HG03108 (cell line): ENCODE data around the gene NEK6.
A peak's percentile ranks its signal among the peaks of the same experiment; 100 is the strongest.
"Not testable (repeated sequence)": the region's sequence is repeated elsewhere in the genome, so short reads cannot be mapped to it uniquely, and the experiment has no call there.

ENCODE experiments used
- ATAC-seq: cut with Tn5 transposase; IDR thresholded peaks from one replicate; pipeline ENCODE4 v1.9.1; 2021; ENCODE audit warnings: moderate library complexity; ENCODE audit not compliant: unreplicated experiment

NEK6 gene

DNA sequence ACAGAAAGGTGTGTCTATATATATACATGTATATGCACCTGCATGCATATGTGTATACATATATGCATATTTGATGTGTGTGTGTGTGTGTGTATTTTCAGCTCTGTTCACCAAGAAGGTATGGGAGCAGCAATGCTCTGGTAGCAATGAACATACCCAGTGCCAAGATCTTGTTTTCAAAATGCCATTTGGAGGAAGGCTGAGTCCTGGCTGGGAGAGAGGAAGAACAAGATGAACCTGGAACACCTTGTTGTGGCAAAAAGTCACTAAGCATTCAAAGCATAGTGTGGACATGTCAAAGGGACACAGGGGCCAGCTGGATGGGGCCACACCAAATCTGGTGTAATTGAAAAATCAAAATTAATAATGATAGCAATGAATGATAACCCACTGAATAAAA, 31.8 kb upstream of the NEK6 start:
- ATAC-seq, result no peak

DNA sequence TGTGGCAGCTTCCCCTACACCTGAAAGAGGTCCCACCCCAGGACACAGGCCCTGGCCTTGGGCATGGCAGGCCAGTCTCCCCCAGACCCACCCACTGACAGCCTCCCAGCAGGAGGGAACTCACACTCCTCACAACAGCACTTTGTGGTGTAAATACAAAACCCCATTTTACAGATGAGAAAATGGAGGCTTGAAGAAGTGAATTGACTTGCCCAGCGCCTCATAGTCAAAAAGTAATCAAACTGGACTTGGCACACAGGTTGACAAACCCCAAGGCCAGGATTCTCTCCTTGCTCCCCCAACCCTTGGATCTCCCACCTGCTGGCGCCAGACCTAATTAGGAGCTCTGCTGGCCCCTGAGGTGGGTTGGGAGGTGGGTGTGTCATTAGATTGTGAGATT, 29.2 kb upstream of the NEK6 start:
- ATAC-seq, result no peak

DNA sequence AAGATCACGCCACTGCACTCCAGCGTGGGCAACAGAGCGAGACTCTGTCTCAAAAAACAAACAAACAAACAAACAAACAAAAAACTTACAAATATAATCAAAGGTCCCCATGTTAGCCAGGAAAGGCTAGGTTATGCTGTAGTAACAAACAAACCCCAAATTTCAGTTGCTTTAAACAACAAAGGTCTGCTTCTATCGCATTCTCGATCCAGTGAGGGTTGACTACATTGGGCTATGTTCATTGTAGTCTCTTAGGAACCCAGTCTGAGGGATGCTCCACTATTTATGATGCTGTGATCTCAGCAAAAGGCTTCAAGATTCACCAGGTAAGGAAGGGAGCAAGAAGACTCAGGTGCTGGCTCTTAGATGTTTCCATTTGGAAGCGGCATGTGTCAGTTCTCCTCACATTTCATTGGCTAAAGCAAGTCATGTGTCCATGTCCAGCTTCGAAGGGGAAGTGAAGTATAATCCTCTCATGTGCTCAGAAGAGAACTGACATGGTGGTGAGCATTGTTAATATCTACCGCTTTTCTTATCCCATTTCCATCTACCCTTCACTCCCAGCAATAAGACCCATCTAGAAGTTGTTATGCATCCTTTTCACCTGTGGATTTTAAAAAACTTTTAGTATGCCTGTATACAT, 26.5 kb upstream of the NEK6 start:
- ATAC-seq, result no peak

DNA sequence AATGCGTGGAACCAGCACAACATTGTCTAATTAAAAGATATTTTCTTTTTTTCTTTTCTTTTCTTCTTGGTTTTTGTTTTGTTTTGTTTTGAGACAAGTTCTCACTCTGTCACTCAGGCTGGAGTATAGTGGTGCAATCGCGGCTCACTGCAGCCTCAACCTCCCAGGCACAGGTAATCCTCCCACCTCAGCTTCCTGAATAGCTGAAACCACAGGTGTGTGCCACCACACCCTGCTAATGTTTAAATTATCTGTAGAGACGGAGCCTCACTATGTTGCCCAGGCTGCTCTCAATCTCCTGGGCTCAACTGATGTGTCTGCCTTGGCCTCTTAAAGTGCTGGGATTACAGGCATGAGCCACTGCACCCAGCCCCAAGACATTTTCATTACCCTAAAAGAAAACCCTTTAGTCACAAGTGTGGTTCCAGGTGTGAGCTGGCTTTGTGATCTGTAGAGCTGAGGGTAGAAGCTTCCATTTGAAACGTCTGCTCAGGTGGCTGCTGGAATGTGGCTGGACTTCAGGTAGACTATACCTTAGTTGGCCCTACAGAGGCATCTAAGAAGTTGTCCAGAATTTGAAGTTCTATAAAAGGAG, 19.1 kb upstream of the NEK6 start:
- ATAC-seq, result no peak

DNA sequence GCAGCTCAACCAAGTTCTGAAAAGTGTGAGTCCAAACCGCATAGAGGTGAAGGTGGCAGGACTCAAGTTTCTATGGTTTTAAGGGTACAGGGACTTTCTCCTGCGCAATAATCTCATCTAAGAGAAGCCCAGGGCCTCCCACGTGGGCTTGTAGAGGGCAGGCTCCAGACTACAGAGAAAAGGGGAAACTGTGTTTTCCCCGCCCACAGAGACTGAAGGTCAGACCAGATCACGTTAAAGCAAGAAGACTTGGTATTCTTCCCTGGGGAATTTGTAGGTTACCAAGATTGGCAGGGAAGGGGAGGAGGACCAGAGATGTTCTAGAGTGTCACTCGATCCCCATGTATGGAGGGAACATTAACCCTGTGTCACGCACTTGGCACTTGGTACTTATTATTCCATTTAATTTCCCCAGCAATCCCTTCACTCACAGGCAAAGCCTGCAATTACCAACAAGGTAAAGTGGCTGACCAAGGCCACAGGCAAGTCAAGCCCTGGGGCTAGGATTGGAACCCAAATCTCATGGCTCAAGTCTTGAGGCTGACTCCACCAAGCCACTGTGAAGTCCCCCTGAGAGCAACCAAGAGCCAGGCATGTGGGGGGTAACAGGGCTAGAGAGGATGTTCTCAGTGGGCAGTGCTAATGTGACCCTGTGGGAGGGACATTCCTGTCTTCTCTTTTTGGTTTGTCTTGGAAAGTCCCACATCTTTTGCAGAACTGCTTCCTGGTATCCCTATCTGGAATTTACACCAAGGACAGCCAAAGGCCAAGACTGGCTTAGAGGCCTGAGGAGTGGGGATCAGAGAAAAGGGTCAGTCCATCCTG, 18.3 kb upstream of the NEK6 start:
- ATAC-seq, result peak; percentile 59

DNA sequence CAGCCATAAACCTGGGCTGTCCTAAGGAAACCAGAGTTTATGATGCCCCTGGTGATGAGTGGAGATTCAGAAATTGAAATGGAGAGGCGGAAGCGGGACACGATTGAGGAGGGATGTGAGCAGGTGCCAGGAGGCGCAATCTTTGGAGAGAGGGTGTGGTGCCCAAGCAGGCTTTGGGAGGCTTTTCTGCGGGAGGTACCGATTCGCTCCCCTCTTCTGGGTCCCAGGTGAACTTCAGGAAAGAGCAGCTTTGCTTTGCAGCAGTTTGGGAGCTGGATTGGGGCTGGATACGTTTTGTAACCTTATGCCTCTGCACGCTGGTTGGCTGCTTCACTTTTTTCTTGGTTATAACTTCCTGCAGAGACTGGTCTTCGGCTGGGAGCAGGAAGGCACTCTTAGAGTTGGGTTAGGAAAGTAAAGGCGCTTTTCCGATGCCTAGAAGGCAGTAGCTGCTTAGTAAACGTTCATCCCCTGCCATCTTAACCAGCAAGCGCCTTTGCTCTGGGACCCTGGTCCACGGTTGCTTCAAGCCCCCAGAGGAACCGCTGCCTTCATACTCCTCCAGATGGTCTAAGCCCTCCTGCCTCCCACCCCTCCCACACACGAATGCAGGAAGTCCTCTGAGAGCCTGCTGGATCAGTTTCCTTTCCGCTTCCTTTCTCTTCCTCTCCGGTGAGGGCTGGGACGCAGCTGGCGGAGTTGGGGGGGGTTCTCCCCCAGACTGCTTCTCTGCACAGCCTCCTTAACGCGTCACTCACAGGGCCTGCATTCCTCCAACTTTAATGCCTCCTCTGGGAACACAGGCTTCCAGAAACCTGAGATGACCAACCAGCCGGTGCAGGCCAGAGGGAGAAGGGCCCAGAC, 15.2 kb upstream of the NEK6 start:
- ATAC-seq, result no peak

DNA sequence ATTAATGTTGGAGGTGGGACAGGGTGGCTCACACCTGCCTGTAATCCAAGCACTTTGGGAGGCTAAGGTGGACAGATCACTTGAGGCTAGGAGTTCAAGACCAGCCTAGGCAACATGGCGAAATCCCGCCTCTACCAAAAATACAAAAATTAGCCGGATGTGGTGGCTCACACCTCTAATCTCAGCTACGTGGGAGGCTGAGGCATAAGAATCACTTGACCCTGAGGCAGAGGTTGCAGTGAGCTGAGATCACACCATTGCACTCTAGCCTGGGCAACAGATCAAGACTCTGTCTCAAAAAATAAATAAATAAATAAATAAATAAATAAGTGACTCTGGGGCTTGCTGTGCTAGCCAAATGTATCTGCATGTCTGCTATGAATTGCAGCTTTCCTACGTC, 10.4 kb upstream of the NEK6 start:
- not testable (repeated sequence) for ATAC-seq

DNA sequence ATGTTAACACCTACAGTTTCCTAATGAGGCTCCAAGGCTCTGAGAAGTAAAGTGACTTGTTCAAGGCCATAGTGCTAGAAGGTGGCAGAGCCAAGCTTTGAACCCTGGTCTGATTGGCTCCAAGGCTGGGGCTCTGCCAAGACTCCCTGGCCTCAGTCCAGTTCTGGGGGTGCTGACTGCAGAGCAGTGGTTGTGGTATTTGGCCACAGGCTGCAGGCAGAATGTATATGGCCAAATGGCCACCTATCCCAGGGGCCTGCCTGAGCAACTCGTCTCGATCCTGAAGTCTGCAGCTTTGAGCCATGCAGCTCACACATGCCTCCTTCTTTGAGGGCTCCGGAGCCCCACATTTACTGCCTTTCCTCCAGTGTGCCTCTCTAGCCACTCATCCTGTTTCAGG, 9.7 kb upstream of the NEK6 start:
- no peak for ATAC-seq

DNA sequence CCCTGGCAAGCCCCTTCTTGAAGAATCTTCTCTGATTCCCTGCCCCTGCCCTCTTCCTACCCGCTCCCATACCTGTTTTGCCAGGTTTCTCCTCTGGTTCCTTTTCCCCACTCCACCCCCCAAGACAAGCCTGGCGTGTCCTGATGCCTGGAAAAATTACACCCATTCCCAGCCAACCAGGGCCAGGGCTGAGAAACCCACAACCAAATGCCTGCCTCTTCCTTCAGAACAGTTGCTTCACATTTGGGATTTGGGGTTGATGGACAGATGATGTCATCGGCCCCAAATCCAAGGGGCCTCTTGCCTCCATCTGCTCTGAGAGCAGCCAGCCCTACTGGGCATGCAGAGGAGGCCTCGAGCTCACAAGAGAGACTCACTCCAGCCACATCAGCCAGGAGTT, 8.8 kb upstream of the NEK6 start:
- ATAC-seq, result no peak

DNA sequence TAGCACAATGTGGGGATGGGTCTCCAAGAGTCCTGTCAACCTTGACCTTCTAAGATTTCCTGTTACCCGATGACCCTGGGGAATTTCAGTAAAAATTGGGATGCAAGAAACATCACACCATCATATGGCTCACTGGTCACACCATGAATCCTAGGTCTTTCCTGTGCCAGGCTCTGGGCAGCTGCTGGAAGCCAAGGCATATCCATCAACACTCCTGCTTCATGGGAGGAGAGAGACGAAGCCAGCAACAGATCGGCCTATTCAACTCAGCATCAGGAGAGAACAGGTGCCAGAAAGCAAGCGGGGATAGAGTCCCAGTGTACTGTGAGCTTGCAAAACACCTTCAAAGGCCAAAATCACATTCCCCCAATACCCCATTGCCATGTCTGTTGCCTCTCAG, 6.5 kb upstream of the NEK6 start:
- no peak for ATAC-seq

DNA sequence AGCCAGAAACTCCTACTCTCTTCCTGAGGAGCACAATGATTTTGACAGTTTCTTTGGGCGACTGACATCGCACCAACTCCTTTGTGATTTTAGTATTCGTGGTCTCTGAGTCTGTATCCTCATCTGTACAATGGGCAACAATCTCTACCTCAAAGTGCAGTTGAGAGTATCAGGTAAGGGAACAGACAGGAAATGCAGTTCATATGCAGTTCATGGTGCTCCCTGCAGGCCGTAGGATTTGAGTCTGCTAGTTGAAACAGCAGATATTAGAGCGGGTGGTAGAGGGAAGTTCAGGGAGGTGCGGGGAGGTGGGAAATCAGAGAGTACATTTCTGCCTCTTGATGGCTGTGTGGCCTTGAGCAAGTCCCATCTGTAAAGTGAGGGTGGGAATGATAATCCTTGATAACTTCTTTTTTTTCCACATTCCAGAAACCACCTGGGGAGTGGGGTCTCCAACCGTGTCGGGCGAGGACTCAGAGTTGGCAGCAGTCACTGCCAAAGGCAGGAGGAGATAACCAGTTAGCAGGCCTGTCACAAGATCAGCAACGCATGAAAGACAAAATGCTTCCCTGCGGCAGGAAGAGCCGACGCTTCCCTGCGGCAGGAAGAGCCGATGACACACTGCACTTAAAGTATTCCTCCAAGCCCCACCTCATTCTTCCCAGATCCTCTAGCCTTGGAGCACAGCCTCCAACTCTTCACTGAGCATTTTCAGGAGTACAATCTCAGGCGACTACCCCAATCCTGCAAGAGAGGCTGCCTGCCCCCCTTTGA, 6.0 kb upstream of the NEK6 start:
- no peak for ATAC-seq

DNA sequence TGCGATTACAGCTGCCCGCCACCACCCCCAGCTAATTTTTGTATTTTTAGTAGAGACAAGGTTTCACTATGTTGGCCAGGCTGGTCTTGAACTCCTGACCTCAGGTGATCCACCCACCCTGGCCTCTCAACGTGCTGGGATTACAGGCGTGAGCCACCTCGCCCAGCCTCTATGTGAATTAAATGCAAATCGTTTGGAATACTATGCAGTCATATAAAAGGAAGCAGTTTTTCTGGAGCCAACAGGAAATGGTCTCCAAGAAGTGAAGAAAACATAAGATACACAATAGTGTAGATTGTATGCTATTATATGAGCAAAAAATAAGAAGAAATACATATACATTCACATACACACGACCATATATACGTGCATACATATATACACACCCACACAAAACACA, 4.9 kb upstream of the NEK6 start:
- not testable (repeated sequence) for ATAC-seq

DNA sequence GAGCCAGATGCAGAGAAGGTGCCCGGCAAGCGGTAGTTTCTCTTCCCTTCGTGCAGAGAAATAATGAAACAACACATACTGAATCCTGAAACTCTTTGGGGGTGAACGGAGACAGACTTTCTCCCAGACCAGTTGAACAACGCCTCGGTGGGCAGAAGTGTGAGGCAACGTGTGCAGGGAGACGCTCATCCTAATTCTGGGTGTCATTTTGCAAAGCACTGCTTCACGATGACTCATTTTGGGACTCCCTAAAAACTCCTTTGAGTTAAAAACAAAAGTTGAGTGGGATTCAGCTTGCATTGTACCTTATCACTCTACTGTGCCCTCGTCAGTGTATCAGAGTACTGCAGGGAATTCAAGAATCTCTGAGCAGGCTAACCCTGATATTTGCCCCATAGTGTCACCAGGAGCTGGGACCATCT, 3.5 kb upstream of the NEK6 start:
- ATAC-seq, result peak; percentile 57

DNA sequence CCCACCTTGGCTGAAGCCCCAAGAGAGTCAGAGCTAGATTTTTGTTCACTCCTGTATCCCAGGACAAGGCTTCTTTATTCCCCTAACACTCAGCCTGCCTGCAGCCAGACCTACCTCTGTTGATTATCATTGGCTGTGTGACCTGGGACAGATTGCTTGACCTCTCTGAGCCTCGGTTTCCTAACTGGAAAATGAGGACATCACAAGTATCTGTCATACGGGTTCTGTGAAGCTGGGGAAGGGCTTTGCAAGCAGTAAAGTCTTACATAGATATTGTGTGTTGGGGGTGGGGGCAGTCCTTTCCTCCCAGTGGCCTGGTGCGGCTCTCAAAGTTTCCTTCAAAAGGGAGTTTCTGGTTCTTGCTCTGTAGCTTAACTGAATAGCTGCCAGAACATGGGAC, 2.5 kb upstream of the NEK6 start:
- no peak for ATAC-seq

DNA sequence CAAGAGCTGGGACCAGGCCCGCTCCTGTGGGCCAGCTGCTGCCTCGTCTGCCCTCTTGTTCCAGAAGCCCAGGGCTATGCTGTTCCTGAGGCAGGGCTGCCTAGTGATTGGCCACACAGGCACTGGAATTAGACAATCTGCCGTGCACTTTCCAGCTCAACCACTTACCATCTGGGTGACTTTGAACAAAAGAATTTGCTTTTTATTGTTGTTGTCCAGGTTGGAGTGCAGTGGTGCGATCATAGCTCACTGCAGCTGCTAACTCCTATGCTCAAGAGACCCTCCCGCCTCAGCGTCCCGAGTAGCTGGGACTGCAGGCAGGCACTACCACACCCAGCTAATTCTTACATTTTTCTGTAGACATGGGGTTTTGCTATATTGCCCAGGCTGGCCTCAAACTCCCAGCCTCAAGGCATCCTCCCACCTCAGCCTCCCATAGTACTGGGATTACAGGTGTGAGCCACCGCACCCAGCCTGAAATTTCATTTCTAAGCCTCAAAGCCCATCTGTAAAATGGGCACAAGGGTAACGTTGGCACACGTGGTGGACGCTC, 1.2 kb upstream of the NEK6 start:
- ATAC-seq, result no peak

DNA sequence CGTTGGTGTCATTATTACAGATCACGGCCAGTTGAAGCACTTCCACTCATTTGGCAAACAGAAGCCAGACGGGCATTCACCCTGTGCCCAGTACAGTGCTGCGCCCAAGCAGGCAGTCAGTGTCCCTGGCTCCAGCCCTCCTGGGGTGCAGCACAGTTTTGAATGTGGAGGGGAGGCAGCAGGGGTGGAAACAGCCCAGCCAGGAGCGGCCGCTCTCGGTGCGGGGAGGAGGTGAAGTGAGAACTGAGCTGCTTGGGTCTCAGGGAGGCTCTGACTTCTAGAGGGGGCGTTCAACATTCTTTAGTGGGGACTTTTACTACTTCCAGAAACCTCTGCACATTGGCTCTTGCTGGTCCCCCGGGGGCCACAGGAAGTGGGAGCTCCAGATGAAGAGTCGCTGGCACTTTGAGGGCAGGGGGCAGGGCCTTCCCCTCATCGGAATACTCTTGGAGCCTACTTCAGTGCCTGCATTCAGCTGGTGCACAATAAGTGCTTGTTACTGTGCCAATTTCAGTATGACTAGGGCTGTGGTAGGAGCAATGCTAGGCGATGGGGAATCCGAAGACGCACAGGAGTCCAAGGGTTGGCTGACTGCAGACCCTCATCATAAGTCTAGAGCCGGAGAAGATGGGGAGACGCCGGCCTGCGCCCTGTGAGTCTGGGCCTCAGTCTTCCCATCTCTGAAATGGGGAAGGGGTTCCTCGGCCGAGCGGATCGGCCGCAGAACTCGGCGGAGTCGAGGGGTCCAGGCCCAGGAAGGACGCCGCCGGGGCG, 492 bp upstream of the NEK6 start:
- ATAC-seq, result no peak

DNA sequence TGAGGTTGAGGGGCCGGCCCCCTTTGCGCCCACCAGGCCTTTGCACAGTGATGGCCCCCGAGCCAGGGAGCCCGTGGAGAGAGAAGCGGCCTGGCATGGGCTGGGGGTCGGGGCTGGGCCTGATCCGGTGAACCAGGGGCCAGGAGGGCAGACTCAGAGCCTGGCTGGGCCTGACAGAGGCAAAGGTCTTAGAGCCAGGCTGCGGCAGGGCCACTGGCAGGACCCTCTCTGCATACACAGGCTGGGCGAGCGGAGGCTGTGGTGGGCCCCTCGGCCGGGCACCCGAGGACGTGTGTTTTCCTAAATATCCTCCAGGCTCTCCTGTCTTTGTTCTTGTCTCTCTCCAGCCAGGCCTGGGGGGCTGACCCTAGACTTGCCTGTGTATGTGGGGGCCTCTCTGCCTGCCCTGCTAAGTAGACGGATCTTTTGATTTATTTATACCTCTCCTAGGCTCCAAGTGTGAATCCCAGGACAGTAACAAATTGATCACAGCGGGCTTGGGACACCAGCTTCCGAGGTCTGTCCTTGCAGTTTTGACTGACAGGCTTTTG, 933 bp downstream of the NEK6 start:
- ATAC-seq, result no peak

DNA sequence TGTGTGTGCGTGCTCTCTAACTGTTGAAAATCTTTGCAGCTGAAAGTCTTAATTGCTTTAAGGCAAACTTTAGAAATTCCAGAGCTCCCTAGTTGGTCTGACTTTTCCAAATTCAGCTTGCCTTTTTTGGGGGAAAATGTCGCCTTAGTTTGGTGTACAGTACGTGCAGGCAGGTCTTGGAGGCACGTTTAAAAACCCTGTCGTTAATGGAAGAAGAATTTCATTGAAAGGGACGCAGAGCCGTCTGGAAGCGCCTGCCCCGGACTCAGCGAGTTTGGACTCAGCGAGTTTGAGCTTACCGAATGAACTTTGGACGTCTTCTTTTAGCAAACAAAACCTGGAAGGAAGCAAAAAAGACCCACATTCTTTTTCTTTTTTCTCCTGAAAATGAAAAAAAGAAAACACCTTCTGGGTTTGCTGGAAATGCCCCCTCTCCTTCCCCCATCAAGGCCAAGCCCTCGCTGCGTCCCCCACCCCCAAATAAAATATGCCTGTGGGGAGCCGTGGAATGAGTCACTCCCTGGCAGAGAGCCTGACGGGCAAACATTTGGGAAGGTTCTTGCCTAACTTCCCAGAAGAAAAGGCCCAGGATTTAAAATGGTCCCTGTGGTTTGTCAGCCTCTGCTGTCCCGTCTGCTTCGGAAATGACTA, 1.5 kb downstream of the NEK6 start:
- ATAC-seq, result no peak
